ENCODE results near the gene SLC6A20.

Gene SLC6A20

DNA sequence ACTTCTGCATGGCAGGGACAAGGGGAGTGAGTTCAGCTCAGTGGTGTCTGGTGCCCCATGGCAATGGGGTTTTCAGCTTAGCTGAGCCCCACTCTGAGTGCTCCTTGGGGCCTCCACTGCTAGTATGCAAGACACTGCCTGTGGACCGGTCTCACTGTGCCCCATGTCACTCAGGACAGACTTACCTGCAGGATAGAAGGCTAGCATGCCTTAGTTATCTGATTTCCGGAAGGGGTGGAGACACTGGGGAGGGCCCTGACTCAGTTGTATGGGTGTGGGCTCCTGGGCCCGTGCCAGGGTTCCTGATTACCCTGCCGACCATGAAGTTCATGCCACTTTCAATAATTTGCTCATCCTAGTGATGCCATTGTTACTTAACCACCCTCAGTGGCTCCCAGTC lies 4.3 kb upstream of the SLC6A20 start:
- DNase-seq = no peak

DNA sequence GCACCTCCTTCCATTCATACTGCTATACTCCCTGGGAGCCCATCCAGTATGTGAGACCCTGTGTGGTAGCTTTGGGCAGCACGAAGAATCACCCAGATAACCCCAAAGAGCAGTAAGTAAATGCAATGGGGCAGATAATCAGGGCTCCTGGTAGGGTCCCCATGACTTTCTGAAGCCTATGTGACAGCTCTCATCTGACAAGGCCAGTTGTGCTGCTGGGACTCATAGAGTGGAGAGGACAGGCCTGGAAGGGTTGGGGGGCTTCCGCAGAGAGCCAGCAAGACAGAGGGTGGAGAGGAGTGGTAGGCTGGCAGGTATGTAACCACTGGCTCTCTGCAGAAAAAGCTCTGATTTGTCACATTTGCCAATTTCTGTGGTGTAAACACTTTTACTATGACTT lies 3.2 kb upstream of the SLC6A20 start:
- DNase-seq = no peak

DNA sequence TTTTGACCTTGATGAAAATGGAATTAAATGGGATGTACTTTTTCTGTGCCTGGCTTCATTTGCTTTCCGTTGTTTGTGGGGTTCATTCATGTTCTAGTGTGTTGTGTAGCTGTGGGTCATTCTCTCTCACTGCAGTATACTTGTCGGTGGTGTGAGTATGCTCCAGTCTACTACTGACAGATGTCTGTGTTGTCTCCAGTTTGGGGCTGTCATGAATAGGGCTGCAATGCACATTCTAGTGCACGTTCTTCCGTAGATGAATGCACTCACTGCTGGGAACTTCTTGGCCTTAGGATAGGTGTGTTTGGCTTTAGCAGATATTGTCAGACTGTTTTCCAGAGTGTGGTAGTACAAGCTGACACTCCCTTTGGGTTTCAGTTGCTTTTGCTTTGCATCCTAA lies 1.7 kb upstream of the SLC6A20 start:
- no peak for DNase-seq

DNA sequence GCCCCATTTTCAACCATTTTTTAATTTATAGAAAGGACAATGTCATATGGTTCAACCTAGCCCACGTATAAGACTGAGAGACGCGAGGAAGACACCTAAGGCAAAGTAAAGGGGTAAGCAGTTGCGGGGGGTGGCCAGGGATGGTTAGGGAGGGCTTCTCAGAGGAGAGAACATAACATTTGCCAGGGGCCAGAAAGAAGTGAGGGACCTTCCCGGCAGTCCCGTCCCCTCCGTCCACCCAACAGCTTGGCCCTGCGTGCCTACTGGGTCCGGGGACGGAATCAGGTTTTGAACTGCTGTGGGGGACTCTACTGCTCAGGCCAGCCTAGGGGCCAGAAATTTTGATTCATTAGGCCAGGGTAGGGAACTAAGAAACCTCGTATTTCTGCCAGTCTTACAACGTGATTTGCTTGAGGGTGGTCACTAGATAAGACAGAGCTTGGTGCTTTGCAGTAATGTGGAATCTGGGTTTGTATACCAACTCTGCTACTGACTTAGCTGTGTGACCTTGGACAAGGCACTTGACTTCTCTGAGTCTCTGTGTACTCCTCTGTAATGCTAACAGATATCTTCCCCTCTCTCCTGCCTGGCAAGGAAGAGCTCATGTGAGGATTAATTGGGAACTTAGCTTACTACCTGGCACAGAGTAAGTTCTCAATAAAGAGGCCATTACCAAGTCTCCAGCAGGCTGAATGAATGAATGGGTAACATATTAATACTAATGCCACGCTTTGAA lies 734 bp upstream of the SLC6A20 start:
- DNase-seq = no peak

DNA sequence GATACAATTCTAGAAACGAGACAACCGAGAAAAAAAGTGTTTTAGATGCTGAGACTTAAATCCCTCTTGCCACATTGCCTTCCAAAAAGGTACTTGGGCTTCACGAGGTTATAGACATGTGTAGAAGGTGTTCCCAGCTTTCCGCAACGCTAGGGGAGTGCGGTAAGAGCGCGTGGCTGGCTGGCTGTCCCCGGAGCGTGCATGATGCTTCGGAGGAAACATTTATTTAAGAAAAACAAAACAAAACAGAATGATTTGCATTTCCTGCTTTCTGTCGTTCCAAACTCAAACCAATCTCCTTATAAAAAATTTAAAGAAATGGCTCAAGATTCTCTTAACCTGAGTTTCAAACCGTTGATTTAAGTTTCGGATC lies 841 bp downstream of the SLC6A20 start:
- no peak for DNase-seq

DNA sequence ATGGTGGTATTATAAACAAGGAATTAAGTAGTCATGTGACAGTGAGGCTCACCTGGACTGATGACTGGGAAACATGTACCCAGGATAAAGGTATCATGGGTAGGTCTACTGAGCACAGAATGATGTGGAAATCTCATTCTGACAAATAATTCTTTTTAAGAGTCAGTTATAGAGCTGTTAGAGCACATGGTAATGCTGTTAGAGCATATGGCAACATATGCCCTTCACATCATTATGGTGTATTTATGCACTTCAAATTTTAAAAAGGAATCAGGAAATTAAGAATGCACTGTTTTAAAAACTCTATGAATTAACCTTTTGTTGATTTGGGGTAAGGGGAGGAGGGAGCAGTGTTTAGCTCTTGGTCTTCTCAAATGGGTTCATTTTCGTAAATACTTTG lies 1.7 kb downstream of the SLC6A20 start:
- no peak for DNase-seq

DNA sequence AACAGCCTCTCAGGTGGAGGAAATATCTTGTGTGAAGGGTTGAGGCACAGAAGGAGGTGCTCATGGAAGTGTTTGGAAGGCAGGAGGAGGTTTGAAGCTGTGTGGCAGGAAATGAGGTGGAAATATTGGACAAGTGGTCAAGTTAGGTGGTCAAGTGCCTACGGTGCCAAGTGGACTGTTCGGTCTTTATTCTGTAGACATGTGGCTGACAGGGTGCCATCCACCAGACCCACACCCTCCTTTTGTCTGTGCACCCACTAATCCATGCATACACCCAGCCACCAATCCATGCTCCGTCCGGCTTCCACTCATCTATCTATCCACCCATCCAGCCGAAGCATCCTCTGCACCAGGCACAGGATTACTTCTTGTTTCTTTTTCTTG lies 2.2 kb downstream of the SLC6A20 start:
- DNase-seq = no peak

DNA sequence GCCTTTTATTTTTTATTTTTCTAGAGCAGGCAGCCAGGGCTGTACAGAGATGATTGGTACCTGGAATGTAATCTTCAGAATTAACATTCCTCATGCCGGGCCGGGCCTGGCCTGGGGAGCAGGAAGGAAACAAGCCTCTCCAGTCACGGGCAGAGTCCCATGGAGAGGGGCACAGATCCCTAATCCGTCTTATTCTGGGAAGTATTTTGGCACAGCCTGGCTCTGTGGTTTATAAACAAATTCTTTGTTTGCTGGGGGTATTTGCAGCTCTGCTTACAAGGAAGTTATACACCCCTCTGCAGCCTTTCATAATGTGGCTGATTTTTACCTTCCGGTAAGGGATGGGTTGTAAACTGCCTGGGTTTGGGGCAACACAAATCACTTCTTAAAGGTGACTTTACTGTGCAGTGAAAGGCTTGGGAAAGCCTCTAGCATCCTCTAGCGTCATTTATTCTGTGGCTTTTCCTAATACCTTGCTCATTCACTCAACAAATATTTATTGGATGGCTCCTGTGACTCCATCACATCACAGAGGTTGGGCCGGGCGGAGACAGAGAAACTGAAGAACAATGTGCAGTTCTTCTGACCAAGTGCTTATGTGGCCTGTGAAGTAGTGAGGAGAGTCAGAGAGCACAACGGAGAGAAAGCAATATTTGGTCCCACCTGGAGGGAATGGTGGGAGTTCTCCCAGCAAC lies 2.7 kb downstream of the SLC6A20 start:
- no peak for DNase-seq

DNA sequence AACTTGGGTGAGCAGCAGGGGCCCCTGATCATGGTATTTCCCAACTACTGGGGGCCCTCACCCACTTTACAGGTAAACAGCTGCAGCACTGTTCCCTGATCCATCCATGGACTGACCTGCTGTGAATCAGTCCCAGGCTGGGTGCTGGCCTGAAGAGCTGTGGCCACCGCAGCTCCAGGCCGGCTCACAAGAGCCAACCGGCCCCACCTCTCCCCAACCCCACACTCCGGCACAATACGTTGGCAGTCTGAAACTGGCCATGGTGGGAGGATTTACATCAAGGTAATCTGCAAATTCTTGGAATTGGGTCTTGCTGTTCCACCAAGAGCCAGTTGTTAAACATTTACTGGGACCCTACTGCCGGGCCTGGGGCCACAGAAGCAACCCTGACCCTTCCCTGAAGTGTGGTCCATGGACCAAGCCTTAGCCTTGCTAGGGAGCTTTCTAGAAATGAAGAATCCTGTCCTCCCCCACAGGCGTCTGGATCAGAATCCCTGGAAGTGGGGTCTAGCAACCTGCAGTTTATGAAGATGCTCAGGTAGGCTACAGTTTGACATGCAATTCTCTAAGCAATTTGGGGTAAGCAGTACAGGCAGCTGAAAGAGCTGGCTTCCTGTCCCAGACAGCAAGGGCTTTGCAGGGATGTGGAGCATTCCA lies 3.7 kb downstream of the SLC6A20 start:
- no peak for DNase-seq

DNA sequence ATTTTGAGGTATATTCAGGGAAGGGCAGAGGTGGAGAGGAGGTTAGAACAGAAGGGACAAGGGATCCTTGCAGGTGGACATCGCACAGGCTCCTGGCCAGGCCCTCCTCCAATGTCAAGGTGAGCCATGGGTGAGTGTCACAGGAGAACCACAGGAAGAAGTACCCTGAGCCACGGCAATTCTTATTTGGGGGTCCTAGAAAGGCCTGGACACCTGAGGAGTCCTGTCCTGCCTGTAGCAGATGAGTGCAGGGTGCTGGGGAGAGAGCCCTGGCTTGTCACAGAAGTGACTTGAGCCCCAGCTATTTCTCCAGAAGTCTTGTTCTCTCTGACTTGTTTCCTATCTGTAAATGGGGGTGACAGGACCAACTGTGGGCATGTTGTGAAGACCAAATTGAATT lies 4.3 kb downstream of the SLC6A20 start:
- no peak for DNase-seq

DNA sequence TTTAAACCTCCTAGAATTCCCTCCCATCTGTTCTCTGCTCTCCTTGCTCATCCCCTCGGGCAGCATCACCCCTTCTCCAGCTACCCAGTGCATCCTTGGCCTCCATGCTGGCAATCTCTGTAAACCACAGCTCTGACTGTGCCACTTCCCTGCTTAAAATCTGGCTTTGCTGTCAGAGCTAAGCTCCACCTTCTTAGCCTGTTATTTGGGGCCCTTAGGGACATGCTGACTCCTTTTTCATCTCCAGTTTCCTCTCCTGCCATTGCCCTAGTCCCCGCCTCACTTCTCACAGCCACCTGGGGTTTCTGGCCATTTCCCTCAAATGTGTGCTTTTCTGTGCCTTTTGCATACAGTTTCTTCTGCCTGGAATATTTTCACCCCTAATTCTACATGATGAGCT lies 5.7 kb downstream of the SLC6A20 start:
- DNase-seq = no peak

DNA sequence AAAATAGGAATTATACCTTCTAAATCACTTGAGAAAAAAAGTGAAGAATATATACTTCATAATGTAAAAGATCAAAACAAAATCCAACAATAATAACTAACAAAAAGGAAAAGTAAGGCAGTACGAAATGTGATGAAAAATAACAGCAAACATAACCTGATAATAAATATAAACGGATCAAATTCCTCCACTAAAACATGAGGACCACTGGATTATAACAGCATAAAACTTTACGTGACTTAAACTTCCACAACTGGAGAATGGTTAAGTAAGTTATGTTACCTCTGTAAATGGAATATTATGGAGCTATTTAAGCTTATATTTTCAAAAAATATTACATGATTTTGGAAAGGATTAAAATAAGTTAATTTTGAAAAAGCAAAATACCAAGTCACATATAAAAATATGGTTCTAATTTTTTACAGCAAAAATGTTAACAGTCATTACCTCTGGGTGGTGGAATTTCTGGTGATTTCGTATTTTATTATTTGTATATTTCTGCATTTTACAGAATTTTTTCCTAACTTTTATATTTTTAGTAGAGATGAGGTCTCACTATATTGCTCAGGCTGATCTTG lies 7.0 kb downstream of the SLC6A20 start:
- DNase-seq = no peak

DNA sequence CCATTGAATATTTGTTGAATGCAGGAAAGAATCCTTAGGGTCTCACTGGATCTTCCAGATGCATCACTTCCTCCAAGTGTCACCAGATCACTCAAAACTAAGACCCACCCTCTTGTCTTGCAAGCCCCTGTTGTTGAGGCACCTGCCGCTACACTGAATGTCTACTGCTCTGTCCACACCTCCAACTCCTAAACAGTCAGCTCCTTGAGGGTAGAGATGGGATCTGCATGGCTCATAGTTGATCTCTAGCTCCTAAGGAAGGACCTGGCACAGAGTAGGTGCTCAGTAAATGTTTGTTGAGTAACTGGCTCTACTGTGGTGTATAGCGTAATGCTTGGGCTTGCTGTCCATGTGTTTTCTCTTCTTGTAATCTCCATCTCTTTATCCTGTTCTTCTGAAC lies 8.8 kb downstream of the SLC6A20 start:
- DNase-seq = no peak

DNA sequence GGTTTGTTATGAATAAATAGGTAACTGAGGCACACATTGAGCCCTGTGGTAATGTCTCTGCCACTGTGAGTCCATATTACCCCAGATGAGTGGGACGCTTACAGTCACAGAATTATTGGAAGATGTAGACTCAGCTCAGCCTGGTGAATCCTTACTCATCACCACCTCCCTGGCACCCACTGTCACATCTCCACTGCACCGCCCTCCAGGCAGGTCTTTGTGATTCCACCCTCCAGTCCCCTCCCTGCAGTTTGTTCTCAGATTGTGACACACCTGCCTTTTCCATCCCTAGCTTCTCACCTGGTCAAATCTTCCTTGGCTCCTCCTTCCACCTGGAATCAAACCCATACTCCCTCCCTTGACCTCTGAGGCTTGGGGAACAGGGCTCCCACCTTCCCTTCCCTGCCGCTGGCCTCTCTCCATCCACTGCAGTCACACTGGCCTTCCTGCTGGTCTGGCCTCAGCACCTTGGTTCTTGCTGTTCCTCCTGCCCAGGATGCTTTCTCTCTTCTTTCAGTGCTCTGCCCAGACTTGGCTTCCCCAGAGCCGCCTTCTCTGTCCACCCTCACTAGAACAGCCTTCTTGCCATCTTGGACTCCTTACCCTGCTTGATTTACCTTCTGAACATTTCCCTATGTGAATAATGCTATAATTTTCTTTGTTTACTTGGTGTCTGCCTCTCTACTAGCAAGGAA lies 9.4 kb downstream of the SLC6A20 start:
- no peak for DNase-seq

DNA sequence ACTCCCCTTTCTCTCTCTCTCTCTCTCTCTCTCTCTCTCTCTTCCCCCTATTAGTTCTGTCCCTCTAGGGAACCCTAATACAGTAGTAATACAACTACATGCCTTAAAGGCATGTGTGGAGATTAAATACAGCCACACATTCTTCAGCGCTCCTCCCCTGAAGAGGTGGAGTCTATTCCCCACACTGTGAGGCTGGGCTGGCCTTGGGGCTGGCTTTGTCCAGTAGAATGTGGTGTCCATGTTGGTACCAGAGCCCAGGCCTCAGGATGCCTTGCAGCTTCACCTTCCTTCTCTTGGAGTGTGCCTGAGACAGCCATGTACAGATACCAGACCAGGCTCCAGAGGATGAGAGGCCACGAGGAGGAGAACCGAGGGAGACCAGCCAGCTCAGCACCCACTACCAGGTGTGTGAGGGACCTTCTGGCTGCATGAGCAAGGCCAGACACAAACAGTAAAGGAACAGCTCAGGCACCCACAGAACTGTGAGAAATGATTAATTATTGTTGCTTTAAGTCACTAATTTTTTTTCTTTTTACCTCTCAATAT lies 10.7 kb downstream of the SLC6A20 start:
- no peak for DNase-seq

DNA sequence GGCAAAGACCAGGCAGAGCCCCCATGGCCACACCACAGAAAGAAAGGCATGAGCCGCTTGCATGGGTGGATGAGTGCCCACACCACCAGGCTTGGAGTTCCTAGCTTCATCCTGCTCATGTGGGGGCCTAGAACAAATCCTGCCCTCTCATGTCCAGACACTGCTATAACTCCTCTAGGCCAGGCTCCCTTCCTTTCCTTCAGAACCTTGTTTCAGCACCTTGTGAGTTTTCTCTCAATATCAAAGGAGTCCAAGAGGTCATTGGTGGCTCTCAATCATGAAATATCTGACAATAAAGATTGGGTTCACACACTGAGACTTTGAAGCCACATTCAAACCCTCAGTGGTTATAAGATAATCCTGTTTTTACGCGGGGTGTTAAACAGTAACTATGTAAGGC lies 12.7 kb downstream of the SLC6A20 start:
- no peak for DNase-seq

DNA sequence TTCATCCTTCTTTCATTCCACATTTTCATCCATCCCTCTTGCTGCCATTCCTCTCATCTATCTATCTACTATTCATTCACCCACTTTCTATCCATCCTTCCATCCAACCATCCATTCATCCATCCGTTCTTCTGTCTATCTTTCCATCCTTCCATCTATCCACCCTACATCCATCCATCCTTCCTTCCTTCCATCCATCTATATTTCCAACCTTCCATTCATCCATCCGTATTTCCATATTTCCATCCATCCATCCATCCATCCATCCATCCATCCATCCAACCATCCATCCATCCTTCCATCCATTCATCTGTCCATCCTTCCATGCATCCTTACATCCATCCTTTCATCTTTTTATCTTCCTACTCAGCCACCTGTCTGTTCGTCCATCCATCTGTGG lies 14.0 kb downstream of the SLC6A20 start:
- no peak for DNase-seq

DNA sequence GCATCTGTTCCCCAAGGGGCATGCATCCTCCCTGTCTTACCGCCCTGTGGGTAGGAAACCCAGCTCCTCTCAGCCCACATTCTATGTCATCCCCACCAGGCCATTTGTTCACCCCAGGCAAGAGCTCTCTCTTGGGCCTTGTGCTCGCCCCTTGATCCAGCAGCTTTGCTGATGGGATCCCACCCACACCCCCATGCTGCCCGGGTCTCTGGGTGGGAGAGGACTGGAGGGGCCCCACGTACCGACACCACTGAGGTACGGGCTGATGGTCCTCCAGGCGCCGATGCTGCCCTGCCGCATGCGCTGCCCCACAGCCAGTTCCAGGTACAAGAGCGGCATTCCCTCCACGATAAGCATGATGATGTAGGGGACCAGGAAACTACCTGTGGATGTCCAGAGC lies 14.5 kb downstream of the SLC6A20 start:
- no peak for DNase-seq

DNA sequence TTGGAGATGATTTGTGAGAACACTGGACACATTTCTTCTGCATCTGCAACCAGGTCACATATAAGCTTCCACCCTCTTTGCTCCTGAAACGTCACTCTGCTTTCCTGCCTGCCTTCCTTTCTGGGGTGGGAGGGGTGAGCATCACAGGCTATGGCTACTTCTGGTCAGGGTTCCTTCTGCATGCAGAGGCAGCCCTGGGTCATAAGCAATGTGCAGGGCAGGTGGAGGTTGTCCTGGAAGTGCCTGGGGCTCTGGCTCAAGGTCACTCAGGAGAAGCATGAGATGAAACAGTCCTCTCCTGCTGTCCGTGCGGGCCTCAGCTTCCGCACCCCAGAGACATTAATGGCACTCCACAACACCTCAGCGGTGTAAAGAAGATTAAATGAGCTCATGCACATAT lies 15.1 kb downstream of the SLC6A20 start:
- no peak for DNase-seq

DNA sequence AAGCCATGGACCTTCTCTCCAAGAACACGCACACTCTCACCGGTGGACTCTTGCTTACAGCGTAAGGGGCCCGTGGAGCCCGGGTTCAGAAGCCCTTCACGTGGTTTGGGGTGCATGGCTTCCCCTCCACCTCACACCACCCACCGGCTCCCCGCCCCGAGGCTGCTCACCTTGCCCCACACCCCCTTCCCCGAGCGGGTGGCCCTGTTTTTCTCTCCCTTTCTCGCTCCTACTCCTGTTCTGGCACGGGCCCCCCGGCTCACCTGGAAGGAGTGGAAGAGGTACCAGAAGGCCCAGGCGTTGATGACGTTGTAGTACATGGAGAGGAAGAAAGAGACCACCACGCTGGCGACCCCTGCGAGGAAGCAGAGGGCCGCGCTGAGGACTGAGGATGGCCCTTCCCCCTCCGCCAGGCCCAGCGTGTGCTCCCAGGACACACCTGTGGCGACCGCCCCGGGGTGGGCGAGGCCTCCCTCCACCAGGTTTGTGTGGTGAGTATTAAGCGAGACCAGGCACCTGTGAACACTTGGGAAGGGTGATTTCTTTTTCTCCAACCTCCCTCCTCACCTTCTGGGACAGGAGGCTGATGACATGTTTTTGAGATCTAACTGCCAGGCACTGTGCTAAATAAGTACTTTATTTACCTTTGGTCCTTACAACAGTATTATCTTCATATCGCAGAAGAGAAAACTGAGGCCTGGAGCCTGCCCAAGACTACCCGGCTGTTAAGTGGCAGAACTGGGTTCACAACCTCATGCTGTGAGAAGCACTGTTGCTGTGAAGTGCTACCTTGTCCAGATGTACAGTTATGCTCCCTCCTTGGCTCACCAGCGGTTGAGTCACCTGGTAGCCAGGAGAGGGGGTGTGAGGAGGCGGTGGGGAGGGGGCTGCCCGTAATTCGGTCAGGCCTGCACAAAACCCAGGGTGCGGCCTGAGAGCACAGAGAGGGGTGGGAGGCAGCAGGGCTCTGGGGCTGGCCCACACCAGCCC lies 16.3 kb downstream of the SLC6A20 start:
- DNase-seq = no peak

DNA sequence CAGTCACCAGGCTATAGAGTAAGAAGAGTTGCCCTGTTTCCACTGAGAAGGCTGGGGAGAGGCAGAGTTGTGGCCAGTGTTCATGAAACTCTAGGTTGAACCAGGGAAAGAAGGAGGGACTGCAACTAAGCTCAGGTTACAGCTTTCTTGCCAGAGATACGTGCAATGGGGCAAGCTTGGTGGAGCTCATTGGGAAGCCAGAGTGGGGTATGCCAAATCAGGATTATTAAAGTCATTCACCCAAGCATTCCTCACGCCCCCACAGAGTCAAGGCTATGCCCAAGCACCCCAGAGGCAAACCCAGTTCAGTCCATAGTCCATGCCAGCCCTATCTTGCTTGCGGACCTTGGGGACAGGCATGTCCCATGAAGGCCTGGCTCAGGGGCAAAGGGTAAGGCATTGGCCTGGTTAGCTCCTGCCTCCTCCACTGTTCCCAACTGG lies 17.6 kb downstream of the SLC6A20 start:
- no peak for DNase-seq

Measured in CD4-positive, alpha-beta T cell treated with Interleukin-6 for 4 hours (primary cell).